Eye (tissue), 1 donor: Measurements from ENCODE around the gene ABCF2.
A peak's percentile ranks its signal among the peaks of the same experiment; 100 is the strongest.

ENCODE experiments used
- DNase-seq: peaks from one replicate; pipeline ENCODE4 v3.0.0-alpha.2; 2015

The ABCF2 gene

DNA sequence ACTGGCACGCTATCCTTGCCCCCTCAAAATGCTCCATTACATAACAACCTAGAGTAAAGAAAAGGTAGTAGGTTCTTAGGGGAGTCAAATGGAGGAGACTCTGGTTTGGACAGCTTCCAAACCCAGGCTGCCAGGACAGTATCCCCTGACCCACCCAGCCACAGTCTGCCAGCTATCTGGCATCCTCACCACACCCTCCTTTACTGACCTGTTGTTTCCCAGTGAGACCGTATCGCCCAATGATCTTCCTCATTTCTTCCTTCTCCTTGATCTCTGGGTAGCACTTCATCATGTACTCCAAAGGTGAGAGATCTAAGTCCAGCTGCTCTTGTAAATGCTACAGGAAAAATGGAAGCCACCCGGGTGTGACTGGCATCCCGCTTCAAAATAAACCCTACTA, 11.6 kb downstream of the ABCF2 start:
- no peak for DNase-seq

DNA sequence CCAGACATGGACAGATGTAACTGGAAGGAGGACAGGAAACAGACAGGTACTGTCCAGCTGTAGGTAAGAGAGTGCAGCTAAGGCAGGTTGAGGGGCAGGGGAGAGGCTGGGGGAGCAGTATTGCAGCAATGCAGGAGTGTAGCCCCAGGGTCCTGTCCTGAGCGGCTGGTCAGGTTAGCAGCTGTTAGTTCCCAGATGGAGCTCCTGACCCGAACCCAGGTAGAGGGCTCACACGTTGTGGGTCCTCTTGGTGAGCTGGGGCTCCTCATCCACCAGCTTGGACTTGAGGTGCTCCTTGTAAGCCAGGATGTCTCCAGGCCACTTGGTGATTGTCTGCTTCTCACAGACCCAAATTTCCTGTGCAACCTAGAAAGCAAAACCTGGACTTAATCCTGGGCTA, 13.2 kb downstream of the ABCF2 start:
- no peak for DNase-seq

DNA sequence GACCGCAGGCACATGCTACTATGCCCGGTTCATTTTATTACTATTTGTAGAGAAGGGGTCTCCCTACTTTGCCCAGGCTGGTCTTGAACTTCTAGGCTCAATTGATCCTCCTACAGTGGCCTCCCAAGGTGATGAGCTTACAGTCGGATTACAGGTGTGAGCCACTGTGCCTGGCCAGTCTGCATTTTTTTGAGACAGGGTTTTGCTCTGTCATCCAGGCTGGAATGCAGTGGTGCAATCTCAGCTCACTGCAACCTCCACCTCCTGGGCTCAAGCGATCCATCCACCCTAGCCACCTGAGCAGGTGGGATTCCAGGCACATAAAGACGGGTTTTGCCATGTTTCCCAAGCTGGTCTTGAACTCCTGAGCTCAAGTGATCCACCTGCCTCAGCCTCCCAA, 14.4 kb downstream of the ABCF2 start:
- no peak for DNase-seq

DNA sequence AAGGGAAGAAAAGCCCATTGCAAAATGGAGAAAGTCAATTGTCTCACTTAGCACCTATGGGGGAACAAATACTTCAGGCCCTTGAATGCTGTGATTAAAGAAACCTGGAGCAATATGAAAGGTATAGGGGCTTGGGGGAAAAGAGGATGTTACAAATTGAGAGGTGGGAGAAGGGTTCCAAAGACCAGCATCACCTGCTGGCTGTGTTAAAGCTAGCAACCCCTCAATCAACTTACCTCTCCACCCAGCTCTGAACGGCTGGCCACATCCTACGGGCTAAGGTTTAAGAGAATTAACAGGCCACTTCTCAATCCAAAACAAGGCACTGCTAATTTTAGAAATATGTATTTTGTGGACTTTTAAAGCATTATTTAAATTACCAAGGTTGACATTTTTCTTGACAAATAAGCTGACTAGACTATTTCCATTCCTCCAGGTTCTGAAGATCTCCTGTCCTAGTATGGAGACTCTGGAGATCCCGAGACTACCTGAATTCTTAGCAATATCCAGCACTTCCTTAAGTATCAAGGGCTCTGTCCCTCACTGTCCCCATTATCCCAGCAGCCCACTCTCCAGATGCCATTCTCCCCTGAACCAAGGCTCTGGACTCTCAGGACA, 15.7 kb downstream of the ABCF2 start:
- no peak for DNase-seq

DNA sequence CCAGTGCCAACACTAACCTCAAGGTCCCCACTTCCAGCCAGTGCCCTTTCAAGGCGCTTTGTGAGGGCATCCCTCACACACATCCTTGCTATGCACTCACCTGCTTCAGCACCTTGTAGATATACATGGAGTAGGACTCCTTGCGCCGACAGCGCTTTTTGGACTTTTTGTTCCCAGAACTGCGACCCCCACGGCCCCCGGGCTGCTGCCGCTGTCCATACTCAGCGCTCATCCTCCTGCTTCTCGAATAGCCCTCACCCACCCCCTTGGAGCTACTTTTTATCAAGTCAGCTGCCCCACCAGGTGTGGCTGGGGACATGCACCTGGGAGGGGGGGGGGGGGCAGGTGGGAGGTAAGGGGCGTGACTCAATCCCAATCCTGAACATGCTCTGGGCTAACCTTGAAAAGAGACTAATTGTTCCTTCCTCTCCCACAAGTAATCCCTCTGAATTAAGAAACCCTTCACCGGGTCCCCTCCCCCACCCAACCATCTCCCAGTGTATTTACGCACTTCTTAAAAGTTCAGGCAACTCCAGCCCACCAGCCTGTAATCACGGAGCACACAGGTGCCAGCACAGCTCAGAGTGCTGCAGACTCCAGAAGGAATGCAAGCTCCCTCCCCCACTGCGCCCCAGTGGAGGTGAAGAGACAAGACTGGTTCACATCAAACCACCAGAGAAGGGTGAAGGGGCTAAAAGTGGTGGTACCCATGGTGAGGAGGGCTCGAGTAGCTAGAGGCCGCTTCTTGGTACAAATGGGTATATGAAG, 16.7 kb downstream of the ABCF2 start, which contains the start of gene H2BK1:
Gene H2BK1 (minus strand): TSS at position 402 of the 768 bp plus-strand sequence. CDS start 170 bp downstream, at position 232.
- no peak for DNase-seq

DNA sequence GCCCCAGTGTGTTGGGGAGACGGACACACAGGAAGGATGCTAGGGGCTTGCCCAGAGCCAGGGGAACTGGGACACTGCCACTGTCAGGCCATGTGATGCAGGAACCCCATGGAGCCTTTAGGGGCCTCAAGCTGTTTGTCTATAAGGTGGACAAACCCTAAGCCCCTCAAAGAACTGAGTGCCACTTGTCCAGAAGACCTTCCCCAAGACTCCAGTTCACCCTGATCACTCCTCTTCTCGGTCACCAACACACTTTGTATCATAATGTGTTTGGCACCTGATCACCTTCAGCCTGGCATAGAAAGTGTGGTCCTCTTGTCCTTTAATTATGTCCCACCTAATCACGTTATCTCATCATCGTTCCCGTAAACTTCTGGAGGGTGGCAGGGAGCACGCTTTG, 17.4 kb downstream of the ABCF2 start:
- DNase-seq: no peak

DNA sequence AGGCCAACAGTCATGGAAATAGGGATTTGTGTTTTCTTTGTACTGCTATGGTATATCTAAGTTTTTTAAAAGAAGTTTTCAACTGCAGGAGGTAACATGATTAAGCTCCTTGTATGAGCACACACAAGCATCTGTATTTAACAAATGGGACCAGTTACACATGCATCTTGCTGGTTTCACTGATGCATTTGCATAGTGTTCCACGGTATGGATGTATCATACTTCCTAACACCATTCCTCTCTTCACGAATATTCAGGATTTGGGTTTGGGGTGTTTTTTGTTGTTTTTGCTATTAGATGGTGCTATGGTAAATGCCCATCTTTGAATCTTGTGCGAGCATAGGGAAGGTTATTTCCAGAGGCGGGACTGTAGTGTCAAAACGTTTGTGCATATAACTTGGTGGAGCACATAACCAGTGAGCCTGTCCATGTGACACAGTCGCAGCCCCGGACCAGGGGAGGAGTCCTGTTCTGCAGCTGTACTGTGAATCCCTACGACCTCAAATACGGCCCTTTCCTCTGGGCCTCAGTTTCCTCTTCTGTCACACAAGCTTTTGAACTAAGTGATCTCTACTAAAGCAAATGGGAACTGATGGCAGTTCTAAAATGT, 18.6 kb downstream of the ABCF2 start:
- DNase-seq: no peak

DNA sequence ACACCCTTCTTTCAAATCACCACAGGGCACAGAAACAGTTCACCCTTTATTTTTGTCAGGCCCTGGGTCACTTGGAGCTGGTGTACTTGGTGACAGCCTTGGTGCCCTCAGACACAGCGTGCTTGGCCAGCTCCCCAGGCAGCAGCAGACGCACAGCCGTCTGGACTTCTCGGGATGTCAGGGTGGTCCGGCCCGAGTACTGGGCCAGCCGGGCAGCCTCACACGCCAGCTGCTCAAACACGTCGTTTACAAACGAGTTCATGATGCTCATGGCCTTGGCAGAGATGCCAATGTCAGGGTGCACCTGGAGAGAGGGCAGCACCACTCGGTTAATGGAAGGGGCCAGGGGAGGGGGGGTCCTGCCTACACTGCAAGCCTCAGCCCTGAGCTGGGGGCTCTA, 19.2 kb downstream of the ABCF2 start:
- DNase-seq: no peak

DNA sequence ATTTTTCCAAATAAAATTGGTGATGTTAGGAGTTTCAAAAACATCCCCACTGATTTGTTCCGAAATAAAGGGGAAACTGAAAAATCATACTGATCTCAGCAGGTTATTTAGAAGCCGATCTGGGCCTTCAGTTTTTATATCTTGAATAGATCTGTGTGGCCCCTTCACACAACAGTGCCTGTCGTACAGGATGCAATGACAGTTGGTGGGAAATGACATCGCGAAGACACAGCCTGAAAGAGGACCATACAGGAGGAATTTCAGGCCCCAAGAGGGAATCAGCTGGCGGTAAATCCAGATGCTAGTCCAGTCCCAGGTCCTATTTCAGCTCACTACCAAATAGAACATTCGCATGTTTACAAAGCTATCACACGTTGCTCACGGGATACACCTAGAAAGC, 19.7 kb downstream of the ABCF2 start:
- DNase-seq: no peak

DNA sequence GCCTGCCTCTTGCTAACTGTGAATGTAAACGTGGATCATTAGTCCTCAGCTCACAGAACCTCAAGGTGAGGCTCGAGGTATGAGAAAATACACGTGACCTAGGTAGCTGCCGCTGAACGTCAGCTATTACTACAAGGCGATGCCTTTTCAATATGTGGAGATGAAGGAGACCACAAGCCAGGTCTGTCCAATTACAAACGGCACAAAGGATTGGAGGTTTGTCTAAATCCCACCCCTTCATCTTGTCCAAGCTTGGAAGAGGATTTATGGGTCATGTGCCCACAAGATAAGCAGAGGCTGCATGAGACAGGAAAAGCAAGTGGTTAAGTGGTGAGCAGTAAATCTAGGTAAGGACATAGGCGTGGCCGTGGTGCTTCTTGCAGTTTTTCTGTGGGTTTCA, 20.1 kb downstream of the ABCF2 start:
- DNase-seq: no peak

DNA sequence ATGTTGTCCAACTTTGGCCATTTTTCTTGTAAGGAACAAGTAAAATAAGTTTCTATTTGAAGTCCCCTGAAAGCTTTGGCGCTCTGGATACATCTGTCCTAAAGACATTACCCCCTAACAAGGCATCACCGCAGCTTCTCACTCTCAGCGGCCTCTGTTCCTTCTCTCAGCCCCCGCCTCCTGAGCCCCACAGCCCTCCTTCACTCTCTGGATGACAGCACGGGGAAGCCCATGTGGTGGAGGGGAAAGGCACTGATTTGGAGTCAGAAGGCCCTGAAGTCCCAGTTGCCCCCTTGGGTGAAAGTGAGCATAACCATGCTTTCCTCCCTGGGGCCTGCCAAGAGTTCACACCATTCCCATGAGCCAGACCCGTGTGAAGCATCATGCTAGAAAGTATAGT, 21.3 kb downstream of the ABCF2 start:
- no peak for DNase-seq

- no peak for DNase-seq
Observed at GRCh38 chr7:151204383-151205032, 22.5 kb downstream of the ABCF2 start.

DNA sequence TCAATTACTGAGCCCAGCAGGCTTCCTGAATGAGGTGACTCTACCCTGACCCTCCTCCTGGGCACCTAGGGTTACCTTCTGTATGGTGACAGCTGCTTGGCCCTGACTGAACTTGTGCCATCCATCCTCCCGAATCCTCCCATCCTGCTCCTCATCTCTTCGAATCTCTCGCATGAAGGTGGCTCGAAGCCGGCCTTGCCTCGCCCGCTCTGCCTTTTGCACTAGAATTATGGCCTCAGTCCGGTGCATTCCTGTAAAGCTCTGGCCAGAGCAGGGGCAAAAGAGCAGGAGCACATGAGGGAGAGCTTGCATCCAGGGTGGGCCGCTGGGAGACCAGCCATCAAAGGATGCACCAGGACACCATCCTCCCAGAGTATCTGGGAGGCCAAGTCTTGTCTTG, 24.2 kb downstream of the ABCF2 start:
- no peak for DNase-seq

GRCh38 chr7:151201751-151202150, 25.3 kb downstream of the ABCF2 start:
- DNase-seq: no peak

- DNase-seq: no peak
Observed at GRCh38 chr7:151201344-151201743, 25.7 kb downstream of the ABCF2 start.

- DNase-seq: peak; percentile 85
Observed at GRCh38 chr7:151198945-151199848, 27.8 kb downstream of the ABCF2 start.

- no peak for DNase-seq
Observed at GRCh38 chr7:151197932-151198331, 29.1 kb downstream of the ABCF2 start.

- no peak for DNase-seq
Observed at GRCh38 chr7:151195616-151196450, 31.2 kb downstream of the ABCF2 start.

DNA sequence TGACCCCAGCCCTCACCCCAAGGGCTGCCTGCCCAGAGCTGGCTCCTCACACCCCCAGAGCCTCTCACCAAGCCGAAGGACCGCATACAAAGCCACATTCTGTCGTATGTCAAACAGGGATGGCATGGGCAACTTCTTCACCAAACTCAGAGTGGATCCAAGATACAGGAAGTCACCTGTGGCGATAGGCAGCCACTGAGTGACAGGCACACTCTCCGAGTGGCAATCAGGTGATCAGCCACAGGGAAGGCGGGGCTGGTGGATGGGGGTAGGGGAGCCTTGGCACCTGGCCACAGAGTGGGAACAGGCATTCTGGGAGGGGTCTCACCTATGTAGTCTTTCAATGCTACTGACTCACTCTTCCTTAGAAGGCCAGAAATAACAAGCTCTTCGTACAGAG, 32.8 kb downstream of the ABCF2 start:
- DNase-seq: no peak

DNA sequence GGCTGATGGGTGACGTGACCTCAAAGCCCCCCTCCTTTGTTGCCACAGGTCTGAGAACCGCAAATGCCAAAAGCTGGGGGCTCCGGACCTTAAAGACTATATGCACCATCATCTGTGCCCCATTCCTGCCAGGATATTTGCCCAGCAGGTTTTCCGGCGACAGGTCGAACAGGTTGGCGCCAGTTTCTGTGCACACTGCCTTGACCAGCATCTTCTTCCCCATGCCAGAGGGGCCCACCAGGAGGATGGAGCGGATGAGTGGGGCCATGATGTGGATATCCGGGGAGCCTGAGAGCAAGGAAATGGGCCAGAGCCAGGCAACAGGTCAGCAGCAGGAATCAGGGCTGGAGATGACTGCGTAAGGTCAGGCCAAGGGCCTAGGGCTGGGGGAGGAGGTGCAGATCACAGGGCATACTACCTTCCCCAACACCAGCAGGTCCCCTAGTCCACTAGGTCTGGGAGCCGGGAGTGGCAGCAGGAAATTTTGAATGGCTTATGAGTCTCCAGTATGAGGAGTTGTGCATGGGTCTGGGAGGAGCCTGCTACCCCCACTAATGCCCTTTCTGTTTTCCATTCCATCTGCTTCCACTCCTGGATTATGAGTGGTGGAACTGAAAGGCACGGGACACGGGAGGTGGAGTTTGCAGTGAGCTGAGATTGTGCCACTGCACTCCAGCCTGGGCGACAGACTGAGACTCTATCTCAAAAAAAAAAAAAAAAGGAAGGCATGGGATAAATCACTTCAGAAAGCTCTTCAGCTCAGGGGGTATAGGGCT, 33.6 kb downstream of the ABCF2 start:
- DNase-seq: no peak

- no peak for DNase-seq
Observed at GRCh38 chr7:151192002-151192539, 34.9 kb downstream of the ABCF2 start.
